B cell (primary cell): ENCODE measurements around the gene MYB. TPM values are rescaled to one million over a fixed set of nuclear protein-coding genes. Genes with fewer than 3 reads are reported as not detected.

Experiments
- ATAC-seq: fragments of 200-7000 bp; cut with Tn5 transposase; one replicate; pipeline ENCODE4 v1.10.0; 2021; ENCODE audit warnings: low read depth, mild to moderate bottlenecking, moderate number of reproducible peaks, moderate library complexity
- CTCF ChIA-PET: fragments of 350-600 bp; sonication (Branson Sonifier 250); formaldehyde crosslinking; loops from one replicate; lab custom pipeline; 2021; ENCODE audit warnings: antibody characterized with exemption, inconsistent platforms; lab: Charles Lee
- POLR2A ChIA-PET: fragments of 350-600 bp; sonication (Branson Sonifier 250); formaldehyde crosslinking; loops from one replicate; lab custom pipeline; 2021; ENCODE audit warnings: antibody characterized with exemption; lab: Charles Lee
- DNase-seq: peaks from one replicate; pipeline ENCODE4 v3.0.0; 2013
- H2AFZ ChIP-seq: 2 replicates; pipeline ENCODE4 v1.6.1; 2012; ENCODE audit warnings: mild to moderate bottlenecking, low read depth, low read length; ENCODE audit not compliant: insufficient read depth, poor library complexity, severe bottlenecking
- H3K27ac ChIP-seq, 2 donors: 1 replicate in 1 of 2; 2 replicates in 1 of 2; pipeline ENCODE4 v1.5.1; 2012 to 2013; ENCODE audit warnings: low read length in 2 of 2, mild to moderate bottlenecking in 2 of 2, moderate library complexity in 1 of 2
- H3K27me3 ChIP-seq, 4 experiments: fragments of 200-600 bp in 1 of 4; sonication (generic) in 1 of 4; replicated peaks in 1 of 4; 1 replicate in 2 of 4; 2 replicates in 2 of 4; pipeline versions ENCODE4 v1.6.1 to v1.7.0; 2013 to 2016; ENCODE audit warnings: low read length in 3 of 4, mild to moderate bottlenecking in 2 of 4, mixed read lengths in 1 of 4, moderate library complexity in 1 of 4; ENCODE audit not compliant: insufficient read depth in 4 of 4, control insufficient read depth in 3 of 4; ENCODE audit errors: control extremely low read depth in 1 of 4
- H3K36me3 ChIP-seq, 2 experiments: replicated peaks in 1 of 2; 1 replicate in 1 of 2; 2 replicates in 1 of 2; pipeline versions ENCODE4 v1.6.1 to v1.7.1; 2013; ENCODE audit warnings: low read length in 1 of 2; ENCODE audit not compliant: insufficient read depth in 2 of 2, control insufficient read depth in 1 of 2; ENCODE audit errors: control extremely low read depth in 1 of 2, extremely low read depth in 1 of 2
- H3K4me1 ChIP-seq, 2 donors: fragments of 200-600 bp in 1 of 2; sonication (generic) in 1 of 2; 1 replicate in 1 of 2; 2 replicates in 1 of 2; pipeline versions ENCODE4 v1.5.1 to v1.6.1; 2013 to 2017; ENCODE audit warnings: low read length in 2 of 2; ENCODE audit not compliant: control insufficient read depth in 2 of 2, insufficient read depth in 2 of 2
- H3K4me2 ChIP-seq: replicated peaks from 2 replicates; pipeline ENCODE3; 2012; ENCODE audit warnings: mild to moderate bottlenecking, low read depth, low read length; ENCODE audit not compliant: poor library complexity, severe bottlenecking
- H3K4me3 ChIP-seq, 5 experiments: fragments of 200-600 bp in 1 of 5; sonication (generic) in 1 of 5; 1 replicate in 3 of 5; 2 replicates in 2 of 5; pipeline versions ENCODE4 v1.5.1 to v1.7.0; 2011 to 2016; ENCODE audit warnings: low read length in 4 of 5, mild to moderate bottlenecking in 4 of 5, low read depth in 2 of 5, control low read depth in 1 of 5, moderate library complexity in 1 of 5; ENCODE audit not compliant: insufficient read depth in 1 of 5; ENCODE audit errors: control extremely low read depth in 1 of 5, extremely low read depth in 1 of 5
- H3K79me2 ChIP-seq: fragments of 200-600 bp; sonication (generic); one replicate; pipeline ENCODE4 v1.6.0; 2016; ENCODE audit warnings: low read length; ENCODE audit not compliant: control insufficient read depth, insufficient read depth
- H3K9ac ChIP-seq: fragments of 200-600 bp; sonication (generic); 2 replicates; pipeline ENCODE4 v1.6.1; 2017; ENCODE audit warnings: mild to moderate bottlenecking, low read length, moderate library complexity
- H3K9me3 ChIP-seq, 3 donors: one replicate each; pipeline versions ENCODE4 v1.6.1 to v1.7.1; 2013; ENCODE audit warnings: low read length in 2 of 3; ENCODE audit not compliant: control insufficient read depth in 2 of 3, insufficient read depth in 1 of 3; ENCODE audit errors: control extremely low read depth in 1 of 3
- H4K20me1 ChIP-seq: 2 replicates; pipeline ENCODE4 v1.6.0; 2012; ENCODE audit warnings: mild to moderate bottlenecking, low read length; ENCODE audit not compliant: insufficient read depth, control insufficient read depth, poor library complexity, severe bottlenecking
- H3K27ac Mint-ChIP-seq: one replicate; pipeline ENCODE4 v1.8.0; 2021; ENCODE audit warnings: mixed read lengths
- H3K27me3 Mint-ChIP-seq: one replicate; pipeline ENCODE4 v1.8.0; 2021; ENCODE audit warnings: mixed read lengths
- H3K4me1 Mint-ChIP-seq: one replicate; pipeline ENCODE4 v1.8.0; 2021; ENCODE audit warnings: mixed read lengths
- H3K4me3 Mint-ChIP-seq: one replicate; pipeline ENCODE4 v1.8.0; 2021; ENCODE audit warnings: mixed read lengths
- H3K9me3 Mint-ChIP-seq: one replicate; pipeline ENCODE4 v1.8.0; 2022; ENCODE audit warnings: mixed read lengths; ENCODE audit not compliant: insufficient read depth
- CTCF ChIP-seq: fragments of 200-600 bp; IDR thresholded peaks from one replicate; pipeline ENCODE4 v1.8.0; 2022; ENCODE audit warnings: antibody characterized with exemption, mild to moderate bottlenecking
- EZH2 ChIP-seq: IDR thresholded peaks from 2 replicates; pipeline ENCODE4 v1.6.1; 2012; ENCODE audit warnings: borderline replicate concordance, low read depth, mild to moderate bottlenecking, moderate library complexity, low read length; ENCODE audit not compliant: insufficient read depth, poor library complexity, severe bottlenecking
- WGBS: methylation state at CpG from one replicate; pipeline ENCODE4 v1.1.5; 2013; ENCODE audit warnings: missing lambda C conversion rate; ENCODE audit not compliant: insufficient coverage; 5-methylcytosine and 5-hydroxymethylcytosine counted together
- intact Hi-C: fragments of 100-400 bp; cut with micrococcal nuclease; formaldehyde crosslinking; loops from one replicate; pipeline ENCODE4 v1.10.0; 2022
- polyA plus RNA-seq: library from polyadenylated mRNA; depleted of rRNA; stranded (reverse); fragments of >200 nt; gene quantifications from 2 replicates; pipeline ENCODE4 v1.2.3, GENCODE V29; 2012
- total RNA-seq, 2 donors: library from RNA; stranded (reverse); fragments of 120-200 nt in 1 of 2; gene quantifications; 1 replicate in 1 of 2; 2 replicates in 1 of 2; pipeline versions ENCODE4 v1.2.3 to v1.2.4, GENCODE V29; 2013 to 2022

MYB gene
- total and polyA plus RNA-seq, 2 donors (not counting 1 experiment from before 2014, with no cell fraction given) = 0.46 to 1.4 TPM

- Histone ChIP-seq H3K4me3 (no peak overlapping the region), H4K20me1 (no peaks in the 10 kb centered on the region), H3K9ac (no peak overlapping the region), H3K79me2 (no peaks in the 10 kb centered on the region), H3K27me3 (no peaks in the 10 kb centered on the region), H3K4me1 (peaks cover 2 to 4% of the 10 kb centered on the region in 2 donors), H3K4me2 (no peak overlapping the region), H3K9me3 (no peaks in the 10 kb centered on the region), H2AFZ (no peak overlapping the region), H3K27ac (no peak overlapping the region), H3K36me3 (no peaks in the 10 kb centered on the region)
- H3K9me3 Mint-ChIP-seq = no peaks in the 10 kb centered on the region
- CTCF ChIA-PET = no interaction called here
- TF ChIP-seq EZH2 (no peak), CTCF (no peak)
- no peak overlapping the region for H3K4me3 Mint-ChIP-seq
- no peaks in the 10 kb centered on the region for H3K27me3 Mint-ChIP-seq
- no peak for ATAC-seq
- 83% methylated on average over 3 of the region's 6 CpGs for WGBS
- peaks cover 6% of the 10 kb centered on the region for H3K4me1 Mint-ChIP-seq
- POLR2A ChIA-PET = no interaction called here
- intact Hi-C loops = no loop called here
- no peak for DNase-seq
- H3K27ac Mint-ChIP-seq = no peak overlapping the region
Measured at GRCh38 chr6:135228486-135228885, 47.4 kb downstream of the MYB start.

- Mint-ChIP-seq H3K9me3 (no peaks in the 10 kb centered on the region), H3K27ac (no peak overlapping the region), H3K4me1 (no peaks in the 10 kb centered on the region), H3K27me3 (no peaks in the 10 kb centered on the region), H3K4me3 (no peak overlapping the region)
- Histone ChIP-seq H4K20me1 (no peaks in the 10 kb centered on the region), H3K36me3 (no peaks in the 10 kb centered on the region), H2AFZ (no peak overlapping the region), H3K27me3 (no peaks in the 10 kb centered on the region), H3K4me2 (no peak overlapping the region), H3K4me3 (no peak overlapping the region), H3K79me2 (no peaks in the 10 kb centered on the region), H3K4me1 (no peaks in the 10 kb centered on the region), H3K9ac (no peak overlapping the region), H3K27ac (no peak overlapping the region), H3K9me3 (no peaks in the 10 kb centered on the region)
- TF ChIP-seq EZH2 = no peak
- no peak for TF ChIP-seq CTCF
- DNase-seq (no peak), ATAC-seq (no peak)
- CTCF ChIA-PET = no interaction called here
- POLR2A ChIA-PET = no interaction called here
- 100% methylated on average over 1 of the region's 2 CpGs for WGBS
- intact Hi-C loops = no loop called here
Measured at GRCh38 chr6:135229996-135230395, 48.9 kb downstream of the MYB start.
